NCI-H748 treated with DMSO at 0.1 percent for 48 hours (cell line): ENCODE results near the gene HOXA13.

Experiments used
- DNase-seq: peaks from one replicate; lab custom pipeline; 2025; lab: John Stamatoyannopoulos, UW

Gene HOXA13

GRCh38 chr7:27237735-27238334 lies 37.9 kb upstream of the HOXA13 start:
- DNase-seq = no peak

- DNase-seq = peak; percentile 56
These were observed 35.8 kb upstream of the HOXA13 start for GRCh38 chr7:27235387-27236311.

GRCh38 chr7:27229448-27229847 lies 29.6 kb upstream of the HOXA13 start:
- DNase-seq = no peak

GRCh38 chr7:27224983-27225934 lies 25.4 kb upstream of the HOXA13 start:
- DNase-seq = no peak

GRCh38 chr7:27223941-27224575 lies 24.2 kb upstream of the HOXA13 start:
- DNase-seq = no peak

- DNase-seq = no peak
These were observed 21.4 kb upstream of the HOXA13 start for GRCh38 chr7:27221201-27221797.

GRCh38 chr7:27220440-27220955 lies 20.6 kb upstream of the HOXA13 start:
- no peak for DNase-seq

- no peak for DNase-seq
These were observed 19.9 kb upstream of the HOXA13 start for GRCh38 chr7:27219821-27220220.

- no peak for DNase-seq
These were observed 18.1 kb upstream of the HOXA13 start for GRCh38 chr7:27217951-27218350.

- DNase-seq = no peak
These were observed 15.5 kb upstream of the HOXA13 start for GRCh38 chr7:27215356-27215755.

- no peak for DNase-seq
These were observed 14.5 kb upstream of the HOXA13 start for GRCh38 chr7:27214239-27214950.

- no peak for DNase-seq
These were observed 13.7 kb upstream of the HOXA13 start for GRCh38 chr7:27213433-27214238.

GRCh38 chr7:27212497-27213432 lies 12.9 kb upstream of the HOXA13 start:
- DNase-seq = peak; percentile 32

GRCh38 chr7:27211764-27212204 lies 11.9 kb upstream of the HOXA13 start:
- no peak for DNase-seq

- DNase-seq = no peak
These were observed 11.2 kb upstream of the HOXA13 start for GRCh38 chr7:27211084-27211446.

- DNase-seq = no peak
These were observed 10.7 kb upstream of the HOXA13 start for GRCh38 chr7:27210441-27211083.

GRCh38 chr7:27209933-27210440 lies 10.1 kb upstream of the HOXA13 start:
- no peak for DNase-seq

GRCh38 chr7:27208998-27209397 lies 9.1 kb upstream of the HOXA13 start:
- DNase-seq = no peak
